Bronchial epithelial cell (primary cell): ENCODE results near the gene ASPHD1. TPM values are rescaled to one million over a fixed set of nuclear protein-coding genes. Genes with fewer than 3 reads are reported as not detected.

Experiments
- DNase-seq: peaks from one replicate; pipeline ENCODE4 v3.0.0-alpha.2; 2010; ENCODE audit warnings: low read depth
- FAIRE-seq: peaks from 2 replicates; lab custom pipeline; 2011; peaks lifted over from hg19 to GRCh38; lab: Jason Lieb, UNC
- H3K27me3 ChIP-seq: 2 replicates; pipeline ENCODE4 v1.5.1; 2011; ENCODE audit warnings: low read length; ENCODE audit not compliant: control insufficient read depth, insufficient read depth
- H3K36me3 ChIP-seq: 2 replicates; pipeline ENCODE4 v1.5.1; 2011; ENCODE audit warnings: low read length; ENCODE audit not compliant: control insufficient read depth, insufficient read depth
- H3K4me3 ChIP-seq: 2 replicates; pipeline ENCODE4 v1.5.1; 2011; ENCODE audit warnings: mild to moderate bottlenecking, low read depth, low read length, control low read depth
- total RNA-seq: library from RNA; depleted of rRNA; stranded (reverse); fragments of >200 nt; gene quantifications from 2 replicates; pipeline ENCODE4 v1.2.1, GENCODE V29; 2014
- TF ChIP-seq, protein P1 (sequence below): IDR thresholded peaks from 2 replicates; pipeline ENCODE4 v1.5.1; 2011; ENCODE audit warnings: mild to moderate bottlenecking, moderate library complexity, low read length, control low read depth, inconsistent platforms; ENCODE audit not compliant: insufficient read depth, severe bottlenecking

The ASPHD1 gene
- total RNA-seq, 1 donor from 2014 or later = 2.4 TPM

- FAIRE-seq = no peak
- DNase-seq = no peak
- TF ChIP-seq, protein P1, sequence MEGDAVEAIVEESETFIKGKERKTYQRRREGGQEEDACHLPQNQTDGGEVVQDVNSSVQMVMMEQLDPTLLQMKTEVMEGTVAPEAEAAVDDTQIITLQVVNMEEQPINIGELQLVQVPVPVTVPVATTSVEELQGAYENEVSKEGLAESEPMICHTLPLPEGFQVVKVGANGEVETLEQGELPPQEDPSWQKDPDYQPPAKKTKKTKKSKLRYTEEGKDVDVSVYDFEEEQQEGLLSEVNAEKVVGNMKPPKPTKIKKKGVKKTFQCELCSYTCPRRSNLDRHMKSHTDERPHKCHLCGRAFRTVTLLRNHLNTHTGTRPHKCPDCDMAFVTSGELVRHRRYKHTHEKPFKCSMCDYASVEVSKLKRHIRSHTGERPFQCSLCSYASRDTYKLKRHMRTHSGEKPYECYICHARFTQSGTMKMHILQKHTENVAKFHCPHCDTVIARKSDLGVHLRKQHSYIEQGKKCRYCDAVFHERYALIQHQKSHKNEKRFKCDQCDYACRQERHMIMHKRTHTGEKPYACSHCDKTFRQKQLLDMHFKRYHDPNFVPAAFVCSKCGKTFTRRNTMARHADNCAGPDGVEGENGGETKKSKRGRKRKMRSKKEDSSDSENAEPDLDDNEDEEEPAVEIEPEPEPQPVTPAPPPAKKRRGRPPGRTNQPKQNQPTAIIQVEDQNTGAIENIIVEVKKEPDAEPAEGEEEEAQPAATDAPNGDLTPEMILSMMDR = no peak
- H3K27me3 ChIP-seq = no peaks in the 10 kb centered on the region
- peaks cover 2% of the 10 kb centered on the region for H3K36me3 ChIP-seq
- H3K4me3 ChIP-seq = no peak overlapping the region
Observed at GRCh38 chr16:29910819-29911675, 10.8 kb downstream of the ASPHD1 start.

DNA sequence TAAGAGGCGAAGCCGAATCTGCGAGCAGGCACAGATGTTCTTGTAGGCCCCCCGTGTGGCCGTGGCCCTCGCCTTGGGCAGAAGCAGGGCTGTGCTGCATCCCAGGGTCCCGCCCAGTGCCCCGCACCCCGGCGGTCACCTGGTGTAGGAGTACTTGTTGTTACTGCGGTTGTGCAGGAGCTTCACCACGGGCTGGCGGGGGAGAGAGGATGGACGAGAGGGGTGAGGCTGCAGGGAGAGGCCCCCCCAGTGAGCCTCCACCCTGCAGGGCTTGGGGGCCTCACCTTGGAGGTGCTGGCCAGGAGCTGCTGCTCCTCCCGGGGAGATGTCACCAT lies 11.4 kb downstream of the ASPHD1 start:
- Histone ChIP-seq H3K36me3 (peaks cover 2% of the 10 kb centered on the region), H3K27me3 (no peaks in the 10 kb centered on the region), H3K4me3 (no peak overlapping the region)
- no peak for DNase-seq
- no peak for FAIRE-seq
- TF ChIP-seq, protein P1 = no peak

DNA sequence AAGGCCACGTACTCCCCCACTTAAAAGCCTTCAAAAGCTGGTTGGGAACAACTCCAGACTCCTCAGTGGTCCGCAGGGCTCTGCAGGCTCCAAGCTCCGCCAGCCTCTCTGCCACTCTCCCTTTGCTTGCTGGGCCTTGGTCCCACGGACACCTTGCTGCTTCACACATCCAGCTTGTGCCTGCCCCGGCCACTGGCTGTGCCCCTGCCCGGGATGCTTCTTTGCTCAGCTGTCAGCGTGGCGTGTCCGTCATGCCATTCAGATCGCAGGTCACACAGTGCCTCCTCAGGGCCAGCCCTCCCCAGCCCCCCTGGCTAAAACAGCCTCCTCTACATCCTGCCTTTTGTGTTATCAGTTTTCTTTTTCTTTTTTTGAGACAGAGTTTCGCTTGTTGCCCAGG lies 11.8 kb downstream of the ASPHD1 start:
- no peak overlapping the region for H3K4me3 ChIP-seq
- no peaks in the 10 kb centered on the region for H3K27me3 ChIP-seq
- no peak for DNase-seq
- H3K36me3 ChIP-seq = peaks cover 3% of the 10 kb centered on the region
- FAIRE-seq = no peak
- TF ChIP-seq, protein P1 = no peak

DNA sequence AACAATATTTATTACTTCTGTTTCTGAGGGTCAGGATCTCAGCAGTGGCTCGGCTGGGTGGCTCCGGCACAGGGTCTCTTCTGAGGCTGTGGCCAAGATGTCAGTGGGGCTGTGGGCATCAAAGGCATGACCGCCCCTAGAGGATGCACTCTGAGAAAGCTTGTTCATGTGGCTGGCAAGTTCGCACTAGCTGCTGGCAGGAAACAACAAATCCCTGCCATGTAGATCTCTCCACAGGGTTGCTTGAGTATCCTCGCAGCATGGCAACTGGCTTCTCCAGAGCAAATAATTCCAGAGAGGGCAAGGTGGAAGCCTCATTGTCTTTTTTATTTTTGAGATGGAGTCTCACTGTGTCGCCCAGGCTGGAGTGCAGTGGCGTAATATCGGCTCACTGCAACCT lies 13.2 kb downstream of the ASPHD1 start:
- DNase-seq (no peak), FAIRE-seq (no peak)
- H3K27me3 ChIP-seq = no peaks in the 10 kb centered on the region
- TF ChIP-seq, protein P1 = no peak
- no peak overlapping the region for H3K4me3 ChIP-seq
- H3K36me3 ChIP-seq = peaks cover 3% of the 10 kb centered on the region

- no peak for FAIRE-seq
- DNase-seq = no peak
- H3K36me3 ChIP-seq = peaks cover 3% of the 10 kb centered on the region
- H3K27me3 ChIP-seq = no peaks in the 10 kb centered on the region
- H3K4me3 ChIP-seq = no peak overlapping the region
- TF ChIP-seq, protein P1 = no peak
Observed at GRCh38 chr16:29915590-29916247, 15.4 kb downstream of the ASPHD1 start.
